ENCODE measurements around the gene ADCY5.

ADCY5 gene

GRCh38 chr3:123431658-123432324 is 17.1 kb downstream of the ADCY5 start (continued):
- TF ChIP-seq ZBTB8A (tag by site-specific recombination; IDR thresholded peaks at IDR 0.05) (peak; percentile 54; the same call in 1 of the 2 replicates), ZNF843 (tag by site-specific recombination; IDR thresholded peaks at IDR 0.05) (peak; percentile 99)

GRCh38 chr3:123431007-123431657 is 17.8 kb downstream of the ADCY5 start:
- CTCF ChIA-PET = no interaction called here
- no peak overlapping the region for H3K27ac ChIP-seq (ENCODE audit: extremely low read depth, low read depth, low read length)
- no peak for TF ChIP-seq ZNF501 (tag by site-specific recombination; IDR thresholded peaks at IDR 0.05)
- no peak; the same call in 1 of the 2 replicates for TF ChIP-seq ZBTB44 (tag by site-specific recombination; IDR thresholded peaks at IDR 0.05)
- TF ChIP-seq ZNF664 (tag by site-specific recombination; IDR thresholded peaks at IDR 0.05) = peak; percentile 97
- no peak for TF ChIP-seq ZNF677 (tag by site-specific recombination; IDR thresholded peaks at IDR 0.05)
- TF ChIP-seq REST (tag by site-specific recombination; IDR thresholded peaks at IDR 0.05) = no peak
- TF ChIP-seq SCRT2 (tag by site-specific recombination; IDR thresholded peaks at IDR 0.05) = peak; percentile 34; the same call in 1 of the 2 replicates
- TF ChIP-seq ZNF19 (tag by site-specific recombination; IDR thresholded peaks at IDR 0.05; ENCODE audit: low read depth) = no peak
- peaks cover 5% of the 10 kb centered on the region; the same call in 1 of the 2 replicates for H3K4me1 ChIP-seq (ENCODE audit: control insufficient read depth, insufficient read depth, low read length)
- POLR2A ChIA-PET = no interaction called here
- no peaks in the 10 kb centered on the region for H3K9me3 ChIP-seq (ENCODE audit: control insufficient read depth, insufficient read depth, low read depth, low read length)
- H3K36me3 ChIP-seq (ENCODE audit: control insufficient read depth in 2 of 2, insufficient read depth in 1 of 2, low read length in 2 of 2) = no peaks in the 10 kb centered on the region
- H3K4me3 ChIP-seq (ENCODE audit: low read depth, low read length) = no peak overlapping the region

GRCh38 chr3:123430266-123430665 is 18.6 kb downstream of the ADCY5 start:
- H3K4me3 ChIP-seq (ENCODE audit: low read depth, low read length) = no peak overlapping the region
- no peaks in the 10 kb centered on the region for H3K9me3 ChIP-seq (ENCODE audit: control insufficient read depth, insufficient read depth, low read depth, low read length)
- ChIA-PET POLR2A (no interaction called here), CTCF (no interaction called here)
- H3K36me3 ChIP-seq (ENCODE audit: control insufficient read depth in 2 of 2, insufficient read depth in 1 of 2, low read length in 2 of 2) = no peaks in the 10 kb centered on the region
- H3K27ac ChIP-seq (ENCODE audit: extremely low read depth, low read depth, low read length) = no peak overlapping the region
- no peak for TF ChIP-seq KLF8 (tag by site-specific recombination; IDR thresholded peaks at IDR 0.05)
- TF ChIP-seq ZBTB44 (tag by site-specific recombination; IDR thresholded peaks at IDR 0.05) = no peak
- TF ChIP-seq EGR2 (tag by site-specific recombination; IDR thresholded peaks at IDR 0.05; ENCODE audit: low read depth) = no peak
- no peak for TF ChIP-seq ZNF214 (tag by site-specific recombination; IDR thresholded peaks at IDR 0.05; ENCODE audit: borderline replicate concordance)
- no peak for TF ChIP-seq ZNF366 (tag by site-specific recombination; conservative IDR thresholded peaks at IDR 0.05)
- no peak for TF ChIP-seq ZNF585B (tag by site-specific recombination; IDR thresholded peaks at IDR 0.05)
- H3K4me1 ChIP-seq (ENCODE audit: control insufficient read depth, insufficient read depth, low read length) = peaks cover 5% of the 10 kb centered on the region; the same call in 1 of the 2 replicates
